Vagina (tissue), 2 donors: ENCODE results near the gene NANOS2.

Experiments
- POLR2AphosphoS5 ChIP-seq, 2 donors: sonication (generic); formaldehyde crosslinking; IDR thresholded peaks; one replicate each; pipeline ENCODE4 v1.9.0; 2017; ENCODE audit warnings: antibody characterized with exemption in 2 of 2, mild to moderate bottlenecking in 2 of 2, low read depth in 1 of 2; ENCODE audit not compliant: insufficient read depth in 1 of 2
- TF ChIP-seq, protein P1 (sequence below), 3 experiments: fragments of 450-650 bp in 2 of 3; fragments of 200-600 bp in 1 of 3; sonication (generic) in 1 of 3; IDR thresholded peaks; one replicate each; pipeline ENCODE4 v1.5.1; 2017 to 2019; ENCODE audit warnings: antibody characterized with exemption in 3 of 3, mild to moderate bottlenecking in 2 of 3, moderate library complexity in 2 of 3

DNA sequence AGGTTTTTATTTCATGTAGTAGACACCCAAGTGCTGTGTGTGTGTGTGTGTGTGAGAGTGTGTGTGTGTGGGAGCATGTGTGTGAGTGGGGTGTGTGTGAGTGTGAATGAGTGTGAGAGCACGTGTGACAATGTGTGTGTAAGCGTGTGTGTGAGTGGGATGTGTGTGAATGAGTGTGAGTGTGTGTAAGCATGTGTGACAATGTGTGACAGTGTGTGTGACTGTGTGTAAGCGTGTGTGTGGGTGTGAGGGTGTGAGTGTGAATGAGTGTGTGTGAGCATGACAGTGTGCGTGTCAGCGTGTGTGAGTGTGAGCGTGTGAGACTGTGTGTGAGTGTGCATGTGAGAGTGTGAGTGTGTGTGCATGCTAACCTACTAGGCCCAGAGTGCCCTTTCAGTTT is 43.7 kb upstream of the NANOS2 start:
- TF ChIP-seq, protein P1, sequence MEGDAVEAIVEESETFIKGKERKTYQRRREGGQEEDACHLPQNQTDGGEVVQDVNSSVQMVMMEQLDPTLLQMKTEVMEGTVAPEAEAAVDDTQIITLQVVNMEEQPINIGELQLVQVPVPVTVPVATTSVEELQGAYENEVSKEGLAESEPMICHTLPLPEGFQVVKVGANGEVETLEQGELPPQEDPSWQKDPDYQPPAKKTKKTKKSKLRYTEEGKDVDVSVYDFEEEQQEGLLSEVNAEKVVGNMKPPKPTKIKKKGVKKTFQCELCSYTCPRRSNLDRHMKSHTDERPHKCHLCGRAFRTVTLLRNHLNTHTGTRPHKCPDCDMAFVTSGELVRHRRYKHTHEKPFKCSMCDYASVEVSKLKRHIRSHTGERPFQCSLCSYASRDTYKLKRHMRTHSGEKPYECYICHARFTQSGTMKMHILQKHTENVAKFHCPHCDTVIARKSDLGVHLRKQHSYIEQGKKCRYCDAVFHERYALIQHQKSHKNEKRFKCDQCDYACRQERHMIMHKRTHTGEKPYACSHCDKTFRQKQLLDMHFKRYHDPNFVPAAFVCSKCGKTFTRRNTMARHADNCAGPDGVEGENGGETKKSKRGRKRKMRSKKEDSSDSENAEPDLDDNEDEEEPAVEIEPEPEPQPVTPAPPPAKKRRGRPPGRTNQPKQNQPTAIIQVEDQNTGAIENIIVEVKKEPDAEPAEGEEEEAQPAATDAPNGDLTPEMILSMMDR (IDR thresholded peaks at IDR 0.05), result no peak
- TF ChIP-seq POLR2AphosphoS5 (IDR thresholded peaks at IDR 0.05; ENCODE audit: insufficient read depth in 1 of 2, low read depth in 1 of 2), result no peak
